OCI-LY1 (cell line): ENCODE results near the gene VGLL3.

Experiments
- H2AFZ ChIP-seq: fragments of 200-600 bp; sonication (generic), shearing (Covaris generic); 2 replicates; pipeline ENCODE4 v1.6.0; 2014; ENCODE audit warnings: antibody characterized with exemption, mild to moderate bottlenecking, low read length
- H3F3A ChIP-seq: fragments of 200-600 bp; sonication (generic), shearing (Covaris generic); 2 replicates; pipeline ENCODE4 v1.6.0; 2014; ENCODE audit warnings: mild to moderate bottlenecking, antibody characterized with exemption, low read length, moderate library complexity; ENCODE audit not compliant: insufficient read depth
- H3K27ac ChIP-seq: fragments of 200-600 bp; sonication (generic); 2 replicates; pipeline ENCODE4 v1.5.1; 2014; ENCODE audit warnings: low read length, mixed run types, mild to moderate bottlenecking, low read depth; ENCODE audit not compliant: poor library complexity, severe bottlenecking
- H3K27me3 ChIP-seq: fragments of 200-600 bp; sonication (generic); 2 replicates; pipeline ENCODE4 v1.6.0; 2014; ENCODE audit warnings: antibody characterized with exemption, mild to moderate bottlenecking, low read length, moderate library complexity; ENCODE audit not compliant: insufficient read depth
- H3K36me3 ChIP-seq: fragments of 200-600 bp; sonication (generic); 2 replicates; pipeline ENCODE4 v1.6.1; 2014; ENCODE audit warnings: mild to moderate bottlenecking, antibody characterized with exemption, low read length, moderate library complexity, mixed read lengths; ENCODE audit not compliant: insufficient read depth
- H3K4me1 ChIP-seq: fragments of 200-600 bp; sonication (generic); 2 replicates; pipeline ENCODE4 v1.5.1; 2014; ENCODE audit warnings: mild to moderate bottlenecking, low read length, moderate library complexity; ENCODE audit not compliant: insufficient read depth, severe bottlenecking
- H3K4me2 ChIP-seq: fragments of 200-600 bp; sonication (generic), shearing (Covaris generic); 2 replicates; pipeline ENCODE4 v1.6.1; 2014; ENCODE audit warnings: low read length
- H3K4me3 ChIP-seq: fragments of 200-600 bp; sonication (generic); 2 replicates; pipeline ENCODE4 v1.5.1; 2014; ENCODE audit warnings: low read length, low read depth, mild to moderate bottlenecking, mixed read lengths; ENCODE audit not compliant: poor library complexity, severe bottlenecking
- H3K79me2 ChIP-seq: fragments of 200-600 bp; shearing (Covaris generic); 2 replicates; pipeline ENCODE4 v1.6.1; 2016; ENCODE audit warnings: mixed run types, low read length, mixed read lengths; ENCODE audit not compliant: insufficient read depth
- H3K9ac ChIP-seq: fragments of 200-600 bp; sonication (generic), shearing (Covaris generic); 2 replicates; pipeline ENCODE4 v1.6.1; 2014; ENCODE audit warnings: mild to moderate bottlenecking, low read length, mixed read lengths
- H3K9me2 ChIP-seq: fragments of 200-600 bp; sonication (generic), shearing (Covaris generic); 2 replicates; pipeline ENCODE4 v1.6.1; 2014; ENCODE audit warnings: low read depth, mild to moderate bottlenecking, low read length, mixed read lengths
- H3K9me3 ChIP-seq: fragments of 200-600 bp; shearing (Covaris generic); 2 replicates; pipeline ENCODE4 v1.6.1; 2014; ENCODE audit warnings: low read length, mixed read lengths
- H4K20me1 ChIP-seq: fragments of 200-600 bp; sonication (generic), shearing (Covaris generic); 2 replicates; pipeline ENCODE4 v1.6.0; 2016; ENCODE audit warnings: mild to moderate bottlenecking, low read length; ENCODE audit not compliant: insufficient read depth
- CTCF ChIP-seq: fragments of 200-600 bp; sonication (generic), shearing (Covaris generic); IDR thresholded peaks from 2 replicates; pipeline ENCODE4 v1.5.1; 2017; ENCODE audit warnings: mild to moderate bottlenecking, antibody characterized with exemption, low read length, moderate library complexity, mixed read lengths
- EZH2 ChIP-seq: fragments of 200-600 bp; sonication (generic), shearing (Covaris generic); IDR thresholded peaks from 2 replicates; pipeline ENCODE4 v1.8.0; 2017; ENCODE audit warnings: borderline replicate concordance, mixed run types, mild to moderate bottlenecking, antibody characterized with exemption, low read length, moderate library complexity, mixed read lengths

The VGLL3 gene

GRCh38 chr3:86949850-86950249 lies 41.1 kb downstream of the VGLL3 start:
- Histone ChIP-seq H3K9me2 (no peaks in the 10 kb centered on the region), H3K9me3 (no peaks in the 10 kb centered on the region), H3K27me3 (no peaks in the 10 kb centered on the region), H3K27ac (no peak overlapping the region), H3K4me3 (no peak overlapping the region), H4K20me1 (no peaks in the 10 kb centered on the region), H3K9ac (no peak overlapping the region), H2AFZ (no peak overlapping the region), H3K79me2 (no peaks in the 10 kb centered on the region), H3F3A (no peaks in the 10 kb centered on the region), H3K4me2 (no peak overlapping the region), H3K4me1 (no peaks in the 10 kb centered on the region), H3K36me3 (no peaks in the 10 kb centered on the region)
- TF ChIP-seq CTCF (no peak), EZH2 (no peak)

- Histone ChIP-seq H2AFZ (no peak overlapping the region), H3K4me1 (no peaks in the 10 kb centered on the region), H3K36me3 (no peaks in the 10 kb centered on the region), H3K79me2 (no peaks in the 10 kb centered on the region), H3F3A (no peaks in the 10 kb centered on the region), H3K9ac (no peak overlapping the region), H4K20me1 (no peaks in the 10 kb centered on the region), H3K27ac (no peak overlapping the region), H3K9me2 (no peaks in the 10 kb centered on the region), H3K4me3 (no peak overlapping the region), H3K27me3 (no peaks in the 10 kb centered on the region), H3K9me3 (no peaks in the 10 kb centered on the region), H3K4me2 (no peak overlapping the region)
- TF ChIP-seq CTCF (no peak), EZH2 (no peak)
These were observed 42.1 kb downstream of the VGLL3 start for GRCh38 chr3:86948822-86949221.

- TF ChIP-seq CTCF (no peak), EZH2 (no peak)
- H2AFZ ChIP-seq, result no peak overlapping the region
- H3K27me3 ChIP-seq, result no peaks in the 10 kb centered on the region
- H3K27ac ChIP-seq, result no peak overlapping the region
- no peaks in the 10 kb centered on the region for H4K20me1 ChIP-seq
- H3K4me1 ChIP-seq, result no peaks in the 10 kb centered on the region
- H3F3A ChIP-seq, result no peaks in the 10 kb centered on the region
- H3K79me2 ChIP-seq, result no peaks in the 10 kb centered on the region
- H3K4me3 ChIP-seq, result no peak overlapping the region
- H3K9me2 ChIP-seq, result no peaks in the 10 kb centered on the region
- H3K4me2 ChIP-seq, result no peak overlapping the region
- no peaks in the 10 kb centered on the region for H3K9me3 ChIP-seq
- H3K9ac ChIP-seq, result no peak overlapping the region
- H3K36me3 ChIP-seq, result no peaks in the 10 kb centered on the region
These were observed 48.7 kb downstream of the VGLL3 start for GRCh38 chr3:86942206-86942605.
